Effector memory CD4-positive, alpha-beta T cell (primary cell): Measurements from ENCODE around the gene SORL1.

Experiments used
- DNase-seq, 3 donors: peaks; one replicate each; pipeline ENCODE4 v3.0.0-alpha.2; 2020
- H3K27ac ChIP-seq: 2 replicates; pipeline ENCODE4 v1.7.0; 2013; ENCODE audit warnings: mild to moderate bottlenecking, low read length, moderate library complexity; ENCODE audit not compliant: insufficient read depth, poor library complexity, severe bottlenecking
- H3K27me3 ChIP-seq: replicated peaks from 2 replicates; pipeline ENCODE4 v1.7.0; 2013; ENCODE audit warnings: mild to moderate bottlenecking, low read length; ENCODE audit not compliant: insufficient read depth, control insufficient read depth, poor library complexity, severe bottlenecking
- H3K36me3 ChIP-seq: 2 replicates; pipeline ENCODE4 v1.7.0; 2013; ENCODE audit warnings: mild to moderate bottlenecking, low read length, moderate library complexity; ENCODE audit not compliant: control insufficient read depth, insufficient read depth
- H3K4me1 ChIP-seq: 2 replicates; pipeline ENCODE4 v1.7.0; 2013; ENCODE audit warnings: low read length, mild to moderate bottlenecking; ENCODE audit not compliant: control insufficient read depth, insufficient read depth, poor library complexity, severe bottlenecking
- H3K4me3 ChIP-seq: 2 replicates; pipeline ENCODE4 v1.7.0; 2013; ENCODE audit warnings: low read length, low read depth, mild to moderate bottlenecking; ENCODE audit not compliant: insufficient read depth, poor library complexity, severe bottlenecking
- H3K9me3 ChIP-seq: 2 replicates; pipeline ENCODE4 v1.7.0; 2013; ENCODE audit warnings: mild to moderate bottlenecking, low read length, moderate library complexity; ENCODE audit not compliant: control insufficient read depth

Gene SORL1

GRCh38 chr11:121576531-121576930 is 124.4 kb downstream of the SORL1 start:
- H3K4me1 ChIP-seq, result peaks cover 5% of the 10 kb centered on the region
- no peaks in the 10 kb centered on the region for H3K27me3 ChIP-seq
- H3K27ac ChIP-seq, result no peak overlapping the region
- no peaks in the 10 kb centered on the region for H3K9me3 ChIP-seq
- peaks cover 84% of the 10 kb centered on the region for H3K36me3 ChIP-seq
- DNase-seq, result no peak
- no peak overlapping the region for H3K4me3 ChIP-seq

- Histone ChIP-seq H3K9me3 (no peaks in the 10 kb centered on the region), H3K4me3 (no peak overlapping the region), H3K27me3 (no peaks in the 10 kb centered on the region), H3K27ac (no peak overlapping the region), H3K36me3 (peaks cover 77% of the 10 kb centered on the region), H3K4me1 (peaks cover 11% of the 10 kb centered on the region)
- DNase-seq, result no peak
Observed at GRCh38 chr11:121577106-121577848, 125.2 kb downstream of the SORL1 start.

- H3K27me3 ChIP-seq, result no peaks in the 10 kb centered on the region
- H3K36me3 ChIP-seq, result peaks cover 74% of the 10 kb centered on the region
- H3K4me1 ChIP-seq, result peaks cover 18% of the 10 kb centered on the region
- no peak for DNase-seq
- no peak overlapping the region for H3K4me3 ChIP-seq
- H3K27ac ChIP-seq, result no peak overlapping the region
- no peaks in the 10 kb centered on the region for H3K9me3 ChIP-seq
Observed at GRCh38 chr11:121578251-121578976, 126.3 kb downstream of the SORL1 start.

- DNase-seq, result no peak
- no peak overlapping the region for H3K4me3 ChIP-seq
- H3K9me3 ChIP-seq, result no peaks in the 10 kb centered on the region
- H3K27me3 ChIP-seq, result no peaks in the 10 kb centered on the region
- peaks cover 73% of the 10 kb centered on the region for H3K36me3 ChIP-seq
- no peak overlapping the region for H3K27ac ChIP-seq
- peaks cover 21% of the 10 kb centered on the region for H3K4me1 ChIP-seq
Observed at GRCh38 chr11:121580154-121580553, 128.0 kb downstream of the SORL1 start.

- DNase-seq, result no peak
- peaks cover 67% of the 10 kb centered on the region for H3K36me3 ChIP-seq
- no peaks in the 10 kb centered on the region for H3K27me3 ChIP-seq
- H3K4me3 ChIP-seq, result no peak overlapping the region
- H3K9me3 ChIP-seq, result no peaks in the 10 kb centered on the region
- peaks cover 21% of the 10 kb centered on the region for H3K4me1 ChIP-seq
- no peak overlapping the region for H3K27ac ChIP-seq
Observed at GRCh38 chr11:121581607-121582006, 129.5 kb downstream of the SORL1 start.

GRCh38 chr11:121582296-121582695 is 130.2 kb downstream of the SORL1 start:
- H3K27ac ChIP-seq, result peak overlapping the region; percentile 1
- H3K4me1 ChIP-seq, result peaks cover 21% of the 10 kb centered on the region
- no peak for DNase-seq
- no peaks in the 10 kb centered on the region for H3K27me3 ChIP-seq
- H3K4me3 ChIP-seq, result no peak overlapping the region
- H3K9me3 ChIP-seq, result no peaks in the 10 kb centered on the region
- peaks cover 67% of the 10 kb centered on the region for H3K36me3 ChIP-seq

GRCh38 chr11:121583825-121584224 is 131.7 kb downstream of the SORL1 start:
- no peaks in the 10 kb centered on the region for H3K9me3 ChIP-seq
- peaks cover 21% of the 10 kb centered on the region for H3K4me1 ChIP-seq
- no peak for DNase-seq
- no peak overlapping the region for H3K4me3 ChIP-seq
- no peaks in the 10 kb centered on the region for H3K27me3 ChIP-seq
- H3K36me3 ChIP-seq, result peaks cover 68% of the 10 kb centered on the region
- peak overlapping the region; percentile 11 for H3K27ac ChIP-seq

GRCh38 chr11:121586750-121587149 is 134.6 kb downstream of the SORL1 start:
- H3K27ac ChIP-seq, result no peak overlapping the region

GRCh38 chr11:121587182-121587581 is 135.1 kb downstream of the SORL1 start:
- no peak overlapping the region for H3K27ac ChIP-seq
- no peak overlapping the region for H3K4me3 ChIP-seq
- peaks cover 84% of the 10 kb centered on the region for H3K36me3 ChIP-seq
- DNase-seq, result no peak
- H3K4me1 ChIP-seq, result peaks cover 11% of the 10 kb centered on the region
- H3K27me3 ChIP-seq, result no peaks in the 10 kb centered on the region
- H3K9me3 ChIP-seq, result no peaks in the 10 kb centered on the region

More at GRCh38 chr11:121586750-121587149, 134.6 kb downstream of the SORL1 start:
- no peak overlapping the region for H3K4me3 ChIP-seq
- H3K27me3 ChIP-seq, result no peaks in the 10 kb centered on the region
- H3K9me3 ChIP-seq, result no peaks in the 10 kb centered on the region
- no peak for DNase-seq
- H3K36me3 ChIP-seq, result peaks cover 80% of the 10 kb centered on the region
- peaks cover 16% of the 10 kb centered on the region for H3K4me1 ChIP-seq

GRCh38 chr11:121588747-121589146 is 136.6 kb downstream of the SORL1 start:
- no peak for DNase-seq
- Histone ChIP-seq H3K27ac (no peak overlapping the region), H3K36me3 (peaks cover 90% of the 10 kb centered on the region), H3K27me3 (no peaks in the 10 kb centered on the region), H3K9me3 (no peaks in the 10 kb centered on the region), H3K4me1 (peaks cover 2% of the 10 kb centered on the region), H3K4me3 (no peak overlapping the region)
